MM.1S (cell line): Measurements from ENCODE around the gene CLNK.

Experiments
- CTCF ChIP-seq: fragments of 300-600 bp; sonication (generic); IDR thresholded peaks from 2 replicates; pipeline ENCODE4 v1.5.1; 2016; ENCODE audit warnings: antibody characterized with exemption, low read length, mixed read lengths
- EZH2 ChIP-seq: fragments of 300-600 bp; sonication (generic); optimal IDR thresholded peaks from 2 replicates; pipeline ENCODE3; 2017; ENCODE audit warnings: low read depth, mild to moderate bottlenecking, antibody characterized with exemption, low read length, mixed read lengths

- no peak for TF ChIP-seq CTCF
- no peak for TF ChIP-seq EZH2
Observed at GRCh38 chr4:10697086-10697485, 12.5 kb upstream of the CLNK start.
